GM23338 (cell line): ENCODE data around the gene ATCAY.

ENCODE experiments used
- CREB1 ChIP-seq: fragments of 250-450 bp; sonication (Bioruptor Pico); IDR thresholded peaks from 2 replicates; pipeline ENCODE4 v1.5.0; 2020; ENCODE audit warnings: low read depth, mild to moderate bottlenecking, moderate library complexity
- EZH2 ChIP-seq: fragments of 200-600 bp; sonication (generic); IDR thresholded peaks from one replicate; pipeline ENCODE4 v1.8.0; 2017; ENCODE audit warnings: antibody characterized with exemption, mild to moderate bottlenecking, low read depth; ENCODE audit not compliant: unreplicated experiment
- EZH2phosphoT487 ChIP-seq: fragments of 200-600 bp; sonication (generic); IDR thresholded peaks from one replicate; pipeline ENCODE4 v1.8.1; 2018; ENCODE audit warnings: antibody characterized with exemption; ENCODE audit not compliant: unreplicated experiment
- JUNB ChIP-seq: IDR thresholded peaks from one replicate; pipeline ENCODE4 v1.6.1; 2016; ENCODE audit warnings: antibody characterized with exemption; ENCODE audit not compliant: unreplicated experiment
- POLR2AphosphoS5 ChIP-seq: IDR thresholded peaks from 2 replicates; pipeline ENCODE4 v1.6.1; 2016; ENCODE audit warnings: antibody characterized with exemption, low read depth
- TF ChIP-seq, protein P1 (sequence below), 2 experiments: fragments of 200-600 bp in 1 of 2; sonication (generic) in 1 of 2; conservative IDR thresholded peaks; 2 replicates each; pipeline versions ENCODE4 v1.5.1 to v1.6.1; 2016 to 2017; ENCODE audit warnings: antibody characterized with exemption in 2 of 2, low read depth in 2 of 2, mild to moderate bottlenecking in 2 of 2, moderate library complexity in 1 of 2
- TF ChIP-seq, protein P2 (sequence below): IDR thresholded peaks from 2 replicates; pipeline ENCODE4 v1.6.1; 2016; ENCODE audit warnings: antibody characterized with exemption
- TF ChIP-seq, protein P3 (sequence below): IDR thresholded peaks from one replicate; pipeline ENCODE4 v1.6.1; 2018; ENCODE audit warnings: antibody characterized with exemption; ENCODE audit not compliant: unreplicated experiment

DNA sequence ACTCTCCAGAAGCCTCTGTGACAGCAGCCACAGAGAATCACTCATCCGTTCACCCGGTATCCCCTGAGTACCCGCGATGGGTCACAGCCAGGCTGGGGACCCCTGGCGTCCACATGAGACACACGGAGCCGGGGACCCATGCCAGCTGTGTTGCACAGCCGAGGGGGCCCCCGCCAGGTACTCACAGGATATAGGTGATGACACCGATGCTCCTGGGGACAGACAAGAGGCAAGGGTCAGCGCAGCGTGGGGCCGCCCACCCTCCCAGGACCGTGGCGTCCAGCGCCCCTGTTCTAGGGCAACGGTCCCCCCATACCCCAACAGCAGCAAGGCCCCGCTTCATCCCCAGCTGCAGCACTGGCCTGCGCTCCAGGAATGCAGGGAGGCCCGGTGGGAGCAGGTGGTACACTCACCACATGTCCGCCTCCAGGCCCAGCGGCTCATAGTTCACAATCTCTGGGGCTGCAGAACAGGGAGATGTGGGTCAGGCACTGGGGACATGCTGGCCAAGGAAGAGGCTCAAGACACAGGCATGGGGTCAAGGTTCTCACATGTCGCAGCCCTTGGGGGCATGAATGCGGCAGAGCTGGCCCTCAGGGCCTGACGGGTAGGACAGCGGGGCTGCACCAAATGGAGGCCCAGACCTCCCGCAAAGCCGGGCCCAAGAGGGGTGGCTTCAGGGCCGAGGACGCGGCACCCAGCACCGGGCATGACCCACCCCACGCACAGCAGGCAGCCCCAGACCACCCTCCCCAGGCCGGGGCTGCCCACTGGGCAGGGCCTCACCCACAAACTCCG is 83.2 kb downstream of the ATCAY start:
- TF ChIP-seq JUNB, result no peak
- TF ChIP-seq, protein P1, sequence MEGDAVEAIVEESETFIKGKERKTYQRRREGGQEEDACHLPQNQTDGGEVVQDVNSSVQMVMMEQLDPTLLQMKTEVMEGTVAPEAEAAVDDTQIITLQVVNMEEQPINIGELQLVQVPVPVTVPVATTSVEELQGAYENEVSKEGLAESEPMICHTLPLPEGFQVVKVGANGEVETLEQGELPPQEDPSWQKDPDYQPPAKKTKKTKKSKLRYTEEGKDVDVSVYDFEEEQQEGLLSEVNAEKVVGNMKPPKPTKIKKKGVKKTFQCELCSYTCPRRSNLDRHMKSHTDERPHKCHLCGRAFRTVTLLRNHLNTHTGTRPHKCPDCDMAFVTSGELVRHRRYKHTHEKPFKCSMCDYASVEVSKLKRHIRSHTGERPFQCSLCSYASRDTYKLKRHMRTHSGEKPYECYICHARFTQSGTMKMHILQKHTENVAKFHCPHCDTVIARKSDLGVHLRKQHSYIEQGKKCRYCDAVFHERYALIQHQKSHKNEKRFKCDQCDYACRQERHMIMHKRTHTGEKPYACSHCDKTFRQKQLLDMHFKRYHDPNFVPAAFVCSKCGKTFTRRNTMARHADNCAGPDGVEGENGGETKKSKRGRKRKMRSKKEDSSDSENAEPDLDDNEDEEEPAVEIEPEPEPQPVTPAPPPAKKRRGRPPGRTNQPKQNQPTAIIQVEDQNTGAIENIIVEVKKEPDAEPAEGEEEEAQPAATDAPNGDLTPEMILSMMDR (conservative IDR thresholded peaks at IDR 0.05; ENCODE audit: low read depth in 2 of 2), result no peak
- no peak for TF ChIP-seq POLR2AphosphoS5
- no peak for TF ChIP-seq EZH2
- TF ChIP-seq, protein P2, sequence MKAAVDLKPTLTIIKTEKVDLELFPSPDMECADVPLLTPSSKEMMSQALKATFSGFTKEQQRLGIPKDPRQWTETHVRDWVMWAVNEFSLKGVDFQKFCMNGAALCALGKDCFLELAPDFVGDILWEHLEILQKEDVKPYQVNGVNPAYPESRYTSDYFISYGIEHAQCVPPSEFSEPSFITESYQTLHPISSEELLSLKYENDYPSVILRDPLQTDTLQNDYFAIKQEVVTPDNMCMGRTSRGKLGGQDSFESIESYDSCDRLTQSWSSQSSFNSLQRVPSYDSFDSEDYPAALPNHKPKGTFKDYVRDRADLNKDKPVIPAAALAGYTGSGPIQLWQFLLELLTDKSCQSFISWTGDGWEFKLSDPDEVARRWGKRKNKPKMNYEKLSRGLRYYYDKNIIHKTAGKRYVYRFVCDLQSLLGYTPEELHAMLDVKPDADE, result no peak
- no peak for TF ChIP-seq EZH2phosphoT487
- TF ChIP-seq CREB1 (CRISPR knock-in tag), result no peak
- TF ChIP-seq, protein P3, sequence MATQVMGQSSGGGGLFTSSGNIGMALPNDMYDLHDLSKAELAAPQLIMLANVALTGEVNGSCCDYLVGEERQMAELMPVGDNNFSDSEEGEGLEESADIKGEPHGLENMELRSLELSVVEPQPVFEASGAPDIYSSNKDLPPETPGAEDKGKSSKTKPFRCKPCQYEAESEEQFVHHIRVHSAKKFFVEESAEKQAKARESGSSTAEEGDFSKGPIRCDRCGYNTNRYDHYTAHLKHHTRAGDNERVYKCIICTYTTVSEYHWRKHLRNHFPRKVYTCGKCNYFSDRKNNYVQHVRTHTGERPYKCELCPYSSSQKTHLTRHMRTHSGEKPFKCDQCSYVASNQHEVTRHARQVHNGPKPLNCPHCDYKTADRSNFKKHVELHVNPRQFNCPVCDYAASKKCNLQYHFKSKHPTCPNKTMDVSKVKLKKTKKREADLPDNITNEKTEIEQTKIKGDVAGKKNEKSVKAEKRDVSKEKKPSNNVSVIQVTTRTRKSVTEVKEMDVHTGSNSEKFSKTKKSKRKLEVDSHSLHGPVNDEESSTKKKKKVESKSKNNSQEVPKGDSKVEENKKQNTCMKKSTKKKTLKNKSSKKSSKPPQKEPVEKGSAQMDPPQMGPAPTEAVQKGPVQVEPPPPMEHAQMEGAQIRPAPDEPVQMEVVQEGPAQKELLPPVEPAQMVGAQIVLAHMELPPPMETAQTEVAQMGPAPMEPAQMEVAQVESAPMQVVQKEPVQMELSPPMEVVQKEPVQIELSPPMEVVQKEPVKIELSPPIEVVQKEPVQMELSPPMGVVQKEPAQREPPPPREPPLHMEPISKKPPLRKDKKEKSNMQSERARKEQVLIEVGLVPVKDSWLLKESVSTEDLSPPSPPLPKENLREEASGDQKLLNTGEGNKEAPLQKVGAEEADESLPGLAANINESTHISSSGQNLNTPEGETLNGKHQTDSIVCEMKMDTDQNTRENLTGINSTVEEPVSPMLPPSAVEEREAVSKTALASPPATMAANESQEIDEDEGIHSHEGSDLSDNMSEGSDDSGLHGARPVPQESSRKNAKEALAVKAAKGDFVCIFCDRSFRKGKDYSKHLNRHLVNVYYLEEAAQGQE, result no peak
